NT2/D1 (cell line): ENCODE data around the gene HES6.

Experiments used
- SUZ12 ChIP-seq: IDR thresholded peaks from 2 replicates; pipeline ENCODE4 v1.6.1; 2011; ENCODE audit not compliant: insufficient read length, insufficient read depth; ENCODE audit errors: extremely low read depth
- YY1 ChIP-seq: IDR thresholded peaks from 2 replicates; pipeline ENCODE4 v1.6.1; 2011; ENCODE audit not compliant: insufficient read length, insufficient read depth
- ZNF274 ChIP-seq: IDR thresholded peaks from 2 replicates; pipeline ENCODE4 v1.6.1; 2011; ENCODE audit warnings: mild to moderate bottlenecking, low read depth, low read length

- TF ChIP-seq YY1 (no peak), SUZ12 (no peak), ZNF274 (no peak)
Measured at GRCh38 chr2:238267884-238268680, 28.2 kb upstream of the HES6 start.
